ENCODE results near the gene USP34.

DNA sequence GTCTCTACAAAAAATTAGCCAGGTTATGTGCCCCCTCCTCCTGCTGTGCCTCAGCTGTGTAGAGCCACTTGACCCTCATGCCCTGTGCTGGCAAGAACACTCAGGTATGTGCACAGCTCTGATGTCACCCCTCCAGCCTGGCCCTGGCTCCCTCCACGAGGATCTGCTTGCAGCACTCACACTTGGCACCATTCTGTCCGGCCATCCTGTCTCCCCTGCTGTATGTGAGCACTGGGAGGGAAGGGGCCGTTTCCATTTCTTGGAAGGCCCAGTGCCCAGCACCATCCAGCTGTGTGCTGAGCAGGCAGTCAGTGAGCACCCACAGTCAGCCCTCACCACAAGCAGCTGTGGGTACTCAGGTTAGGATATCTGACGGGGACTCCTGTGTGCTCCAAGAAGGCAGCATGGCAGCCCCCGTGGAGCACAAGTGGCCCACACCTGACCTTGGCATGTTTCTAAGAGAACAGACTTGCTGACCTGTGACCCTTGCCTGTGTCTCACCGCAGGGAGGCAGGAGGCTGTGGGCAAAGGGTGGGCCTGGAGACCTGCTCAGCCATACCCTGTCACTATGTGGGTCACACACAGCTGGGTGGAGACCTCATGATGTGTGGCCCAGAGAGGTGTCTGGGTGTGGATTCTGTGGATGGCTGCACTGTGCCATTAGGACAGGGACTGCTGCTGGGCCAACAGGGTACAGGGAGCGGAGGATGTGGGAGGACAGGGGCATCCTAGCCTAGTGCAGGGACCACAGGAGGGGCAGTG is 31.5 kb downstream of the USP34 start:
- TF ChIP-seq, protein P1, sequence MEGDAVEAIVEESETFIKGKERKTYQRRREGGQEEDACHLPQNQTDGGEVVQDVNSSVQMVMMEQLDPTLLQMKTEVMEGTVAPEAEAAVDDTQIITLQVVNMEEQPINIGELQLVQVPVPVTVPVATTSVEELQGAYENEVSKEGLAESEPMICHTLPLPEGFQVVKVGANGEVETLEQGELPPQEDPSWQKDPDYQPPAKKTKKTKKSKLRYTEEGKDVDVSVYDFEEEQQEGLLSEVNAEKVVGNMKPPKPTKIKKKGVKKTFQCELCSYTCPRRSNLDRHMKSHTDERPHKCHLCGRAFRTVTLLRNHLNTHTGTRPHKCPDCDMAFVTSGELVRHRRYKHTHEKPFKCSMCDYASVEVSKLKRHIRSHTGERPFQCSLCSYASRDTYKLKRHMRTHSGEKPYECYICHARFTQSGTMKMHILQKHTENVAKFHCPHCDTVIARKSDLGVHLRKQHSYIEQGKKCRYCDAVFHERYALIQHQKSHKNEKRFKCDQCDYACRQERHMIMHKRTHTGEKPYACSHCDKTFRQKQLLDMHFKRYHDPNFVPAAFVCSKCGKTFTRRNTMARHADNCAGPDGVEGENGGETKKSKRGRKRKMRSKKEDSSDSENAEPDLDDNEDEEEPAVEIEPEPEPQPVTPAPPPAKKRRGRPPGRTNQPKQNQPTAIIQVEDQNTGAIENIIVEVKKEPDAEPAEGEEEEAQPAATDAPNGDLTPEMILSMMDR (conservative IDR thresholded peaks at IDR 0.05 in 1 of 2, IDR thresholded peaks at IDR 0.05 in 1 of 2; ENCODE audit: low read depth in 1 of 2, low read length in 2 of 2) = no peak
- TF ChIP-seq EZH2 (IDR thresholded peaks at IDR 0.05; ENCODE audit: low read length, missing control alignments) = no peak
